H1 (cell line): ENCODE measurements around the gene VWA3B. TPM values are rescaled to one million over a fixed set of nuclear protein-coding genes. Genes with fewer than 3 reads are reported as not detected.

Experiments used
- CHD1 ChIP-seq: IDR thresholded peaks from 2 replicates; pipeline ENCODE4 v1.6.1; 2012; ENCODE audit warnings: low read depth, low read length, improper control_type of control experiment
- CTCF ChIP-seq, 3 experiments: IDR thresholded peaks; 1 replicate in 2 of 3; 2 replicates in 1 of 3; pipeline versions ENCODE4 v1.5.1 to v1.6.1; 2011; ENCODE audit warnings: low read length in 3 of 3, mild to moderate bottlenecking in 3 of 3, inconsistent platforms in 2 of 3, low read depth in 1 of 3, moderate library complexity in 1 of 3; ENCODE audit not compliant: insufficient read depth in 1 of 3; ENCODE audit errors: control extremely low read depth in 1 of 3
- polyA plus RNA-seq, 7 experiments: library from polyadenylated mRNA; depleted of rRNA in 3 of 7; stranded (reverse) in 5 of 7; unstranded in 2 of 7; fragments of >200 nt in 5 of 7; fragments of 200-250 nt in 2 of 7; gene quantifications; 1 replicate in 5 of 7; 2 replicates in 1 of 7; 4 replicates in 1 of 7; pipeline versions ENCODE4 v1.2.1 to v1.2.3, GENCODE V29; 2011 to 2013; ENCODE audit warnings: missing spikeins in 2 of 7, mixed read lengths in 2 of 7
- total RNA-seq: library from RNA; stranded (reverse); fragmentation: NEBNext Ultra II Directional; extraction: Animal tissue kit (Norgen Biotek cat#: 25700); gene quantifications from 2 replicates; pipeline ENCODE4 v1.2.1, GENCODE V29; 2021

The VWA3B gene
- total and polyA plus RNA-seq, 2 of the 8 experiments (the other 6 are each of a cell fraction or from before 2014, with no cell fraction given): not detected

GRCh38 chr2:98355881-98356280 is 268.9 kb downstream of the VWA3B start (continued):
- TF ChIP-seq CTCF (IDR thresholded peaks at IDR 0.05; ENCODE audit: control extremely low read depth in 1 of 3, insufficient read depth in 1 of 3, low read depth in 1 of 3, low read length in 3 of 3) (no peak), CHD1 (no peak)
